GM18517 (cell line): Measurements from ENCODE around the gene CLIC4.
"Not testable (repeated sequence)": the region's sequence is repeated elsewhere in the genome, so short reads cannot be mapped to it uniquely, and the experiment has no call there.

Experiments
- ATAC-seq: cut with Tn5 transposase; IDR thresholded peaks from one replicate; pipeline ENCODE4 v1.9.1; 2021; ENCODE audit warnings: mild to moderate bottlenecking, moderate library complexity; ENCODE audit not compliant: unreplicated experiment

The CLIC4 gene

GRCh38 chr1:24872061-24872850, 127.0 kb downstream of the CLIC4 start:
- no peak for ATAC-seq

- ATAC-seq, result no peak
Observed at GRCh38 chr1:24873148-24873547, 127.9 kb downstream of the CLIC4 start.

GRCh38 chr1:24874056-24874455, 128.8 kb downstream of the CLIC4 start:
- no peak for ATAC-seq

- ATAC-seq, result no peak
Observed at GRCh38 chr1:24874611-24875234, 129.5 kb downstream of the CLIC4 start.

GRCh38 chr1:24875257-24875656, 130.0 kb downstream of the CLIC4 start:
- no peak for ATAC-seq

- ATAC-seq, result no peak
Observed at GRCh38 chr1:24875991-24876506, 130.8 kb downstream of the CLIC4 start.

GRCh38 chr1:24878045-24878444, 132.8 kb downstream of the CLIC4 start:
- no peak for ATAC-seq

- no peak for ATAC-seq
Observed at GRCh38 chr1:24878775-24879742, 133.8 kb downstream of the CLIC4 start.

GRCh38 chr1:24881034-24881433, 135.8 kb downstream of the CLIC4 start:
- no peak for ATAC-seq

- ATAC-seq, result no peak
Observed at GRCh38 chr1:24884751-24885150, 139.5 kb downstream of the CLIC4 start.

GRCh38 chr1:24886241-24886640, 141.0 kb downstream of the CLIC4 start:
- no peak for ATAC-seq

GRCh38 chr1:24888061-24888970, 143.1 kb downstream of the CLIC4 start:
- ATAC-seq, result no peak

GRCh38 chr1:24888971-24889676, 143.9 kb downstream of the CLIC4 start:
- no peak for ATAC-seq

GRCh38 chr1:24890887-24891286, 145.6 kb downstream of the CLIC4 start:
- ATAC-seq, result no peak

GRCh38 chr1:24891367-24891766, 146.1 kb downstream of the CLIC4 start:
- not testable (repeated sequence) for ATAC-seq

GRCh38 chr1:24892188-24893153, 147.2 kb downstream of the CLIC4 start:
- no peak for ATAC-seq

GRCh38 chr1:24893431-24893830, 148.2 kb downstream of the CLIC4 start:
- no peak for ATAC-seq
